GM21528 (cell line): ENCODE data around the gene MYDGF.

Experiments
- ATAC-seq: cut with Tn5 transposase; IDR thresholded peaks from one replicate; pipeline ENCODE4 v1.9.1; 2021; ENCODE audit warnings: mild to moderate bottlenecking, moderate library complexity; ENCODE audit not compliant: unreplicated experiment, low FRiP score

MYDGF gene

GRCh38 chr19:4619668-4620294 is 50.4 kb downstream of the MYDGF start:
- ATAC-seq, result no peak

GRCh38 chr19:4618019-4618418 is 52.1 kb downstream of the MYDGF start:
- ATAC-seq, result no peak

DNA sequence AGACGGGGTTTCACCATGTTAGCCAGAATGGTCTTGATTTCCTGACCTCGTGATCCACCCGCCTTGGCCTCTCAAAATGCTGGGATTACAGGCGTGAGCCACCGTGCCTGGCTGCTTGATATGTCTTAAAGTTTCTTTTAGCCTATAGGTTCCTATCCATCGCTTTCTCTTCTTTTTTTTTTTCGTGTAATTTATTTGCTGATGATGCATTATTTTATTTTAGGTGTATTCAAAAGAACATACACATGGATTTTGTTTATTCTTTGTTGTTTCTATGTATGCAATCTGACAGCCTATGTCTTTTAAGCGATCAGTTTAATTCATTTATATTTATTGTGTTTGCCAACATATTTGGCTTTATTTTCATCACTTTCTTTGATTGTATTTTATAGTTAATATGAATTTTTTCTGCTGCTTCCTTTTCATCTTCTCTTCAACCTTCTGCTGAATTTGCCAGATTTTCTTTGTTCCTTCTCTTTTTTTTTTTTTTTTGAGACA is 56.8 kb downstream of the MYDGF start:
- no peak for ATAC-seq

DNA sequence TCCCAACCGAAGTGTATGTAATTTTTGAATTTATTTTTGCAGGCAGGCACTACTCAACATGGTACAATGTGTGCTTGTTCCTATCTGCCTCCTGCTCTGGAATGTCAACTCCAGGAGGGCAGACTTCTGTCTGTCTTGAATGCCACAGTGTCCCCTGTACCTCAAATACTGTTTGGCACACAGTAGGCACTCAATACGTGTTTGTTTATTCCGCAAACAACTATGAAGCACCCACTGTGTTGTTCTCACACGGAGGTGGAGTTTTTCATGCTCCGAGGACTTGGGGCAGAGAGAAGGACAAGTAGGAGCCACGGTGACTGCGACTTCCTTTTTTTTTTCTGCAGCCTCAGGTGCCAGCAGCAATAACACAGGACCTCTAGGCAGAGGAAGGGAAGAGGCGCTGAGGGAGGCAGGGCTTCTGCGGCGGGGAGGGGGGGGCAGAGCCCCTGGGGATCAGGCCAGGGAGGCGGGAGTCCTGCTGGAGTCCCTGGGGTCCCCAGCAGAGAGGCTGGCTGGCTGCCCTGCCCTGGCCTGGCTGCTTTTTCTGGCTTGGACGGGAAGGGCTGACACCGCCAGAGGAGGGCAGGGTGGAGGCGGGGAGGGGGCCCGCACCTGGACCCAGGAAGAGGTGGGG is 60.1 kb downstream of the MYDGF start:
- ATAC-seq, result no peak
